Measurements from ENCODE around the gene BAD. TPM values are rescaled to one million over a fixed set of nuclear protein-coding genes. Genes with fewer than 3 reads are reported as not detected.

Gene BAD
- total and polyA plus RNA-seq, 4 donors = 16.0 to 39.5 (median 30.2) TPM

DNA sequence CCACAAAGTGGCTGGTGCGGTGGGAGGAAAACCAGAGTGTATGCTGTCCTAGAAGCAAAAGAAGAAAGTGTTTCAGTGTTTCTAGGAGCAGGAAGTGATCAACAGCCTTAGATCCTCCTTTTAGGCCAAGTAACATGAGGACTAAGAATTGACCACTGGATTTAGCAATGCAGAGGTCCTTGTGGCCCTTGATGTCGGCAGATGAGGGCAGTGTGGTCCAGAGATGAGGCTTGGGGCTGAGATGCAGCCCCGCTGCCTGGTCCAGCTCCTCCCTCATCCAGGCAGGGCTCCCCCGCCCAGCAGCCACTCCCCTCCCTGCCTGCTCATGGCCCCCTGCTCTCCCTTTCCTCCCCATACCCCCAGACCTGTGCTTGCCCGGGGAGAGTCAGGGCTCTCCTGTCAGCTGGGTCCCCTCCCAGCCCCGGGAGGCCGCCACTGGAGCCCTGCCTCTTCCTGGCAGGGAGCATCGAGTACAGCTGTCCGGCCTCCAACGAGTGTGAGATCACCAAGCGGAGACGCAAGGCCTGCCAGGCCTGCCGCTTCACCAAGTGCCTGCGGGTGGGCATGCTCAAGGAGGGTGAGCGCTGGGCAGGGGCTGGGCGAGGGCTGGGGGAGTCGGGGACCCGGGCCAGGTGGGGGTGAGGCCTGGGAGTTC is 29.2 kb upstream of the BAD start:
- H3K27me3 ChIP-seq (ENCODE audit: control insufficient read depth in 4 of 4, insufficient read depth in 4 of 4, low read length in 3 of 4) = no peaks in the 10 kb centered on the region
- no peak overlapping the region for H3K9ac ChIP-seq (ENCODE audit: low read depth in 1 of 2, low read length in 2 of 2)
- no peak overlapping the region for H3K4me3 ChIP-seq (ENCODE audit: low read depth in 1 of 3, low read length in 3 of 3)
- H3K36me3 ChIP-seq (ENCODE audit: control insufficient read depth in 4 of 4, insufficient read depth in 3 of 4, low read depth in 1 of 4, low read length in 3 of 4) = peaks cover 4 to 26% (median 9%) of the 10 kb centered on the region in 4 donors
- DNase-seq (ENCODE audit: low spot score) = no peak
- 81% methylated on average over 18 of the region's 18 CpGs for WGBS
- peaks cover 1 to 52% (median 37%) of the 10 kb centered on the region in 4 donors for H3K4me1 ChIP-seq (ENCODE audit: control insufficient read depth in 4 of 4, insufficient read depth in 4 of 4, low read length in 3 of 4)
- no peak overlapping the region for H3K27ac ChIP-seq (ENCODE audit: low read depth in 1 of 2, low read length in 2 of 2)
- TF ChIP-seq FOXA1 (IDR thresholded peaks at IDR 0.05) (no peak), HNF4A (conservative IDR thresholded peaks at IDR 0.05) (no peak)
- TF ChIP-seq, protein P1, sequence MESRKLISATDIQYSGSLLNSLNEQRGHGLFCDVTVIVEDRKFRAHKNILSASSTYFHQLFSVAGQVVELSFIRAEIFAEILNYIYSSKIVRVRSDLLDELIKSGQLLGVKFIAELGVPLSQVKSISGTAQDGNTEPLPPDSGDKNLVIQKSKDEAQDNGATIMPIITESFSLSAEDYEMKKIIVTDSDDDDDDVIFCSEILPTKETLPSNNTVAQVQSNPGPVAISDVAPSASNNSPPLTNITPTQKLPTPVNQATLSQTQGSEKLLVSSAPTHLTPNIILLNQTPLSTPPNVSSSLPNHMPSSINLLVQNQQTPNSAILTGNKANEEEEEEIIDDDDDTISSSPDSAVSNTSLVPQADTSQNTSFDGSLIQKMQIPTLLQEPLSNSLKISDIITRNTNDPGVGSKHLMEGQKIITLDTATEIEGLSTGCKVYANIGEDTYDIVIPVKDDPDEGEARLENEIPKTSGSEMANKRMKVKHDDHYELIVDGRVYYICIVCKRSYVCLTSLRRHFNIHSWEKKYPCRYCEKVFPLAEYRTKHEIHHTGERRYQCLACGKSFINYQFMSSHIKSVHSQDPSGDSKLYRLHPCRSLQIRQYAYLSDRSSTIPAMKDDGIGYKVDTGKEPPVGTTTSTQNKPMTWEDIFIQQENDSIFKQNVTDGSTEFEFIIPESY (IDR thresholded peaks at IDR 0.05) = no peak
- no peaks in the 10 kb centered on the region for H3K9me3 ChIP-seq (ENCODE audit: control insufficient read depth in 4 of 4, low read length in 3 of 4)

- Histone ChIP-seq H3K9me3 (ENCODE audit: control insufficient read depth in 4 of 4, low read length in 3 of 4) (no peaks in the 10 kb centered on the region), H3K4me3 (ENCODE audit: low read depth in 1 of 3, low read length in 3 of 3) (no peak overlapping the region), H3K27ac (ENCODE audit: low read depth in 1 of 2, low read length in 2 of 2) (no peak overlapping the region), H3K9ac (ENCODE audit: low read depth in 1 of 2, low read length in 2 of 2) (no peak overlapping the region), H3K36me3 (ENCODE audit: control insufficient read depth in 4 of 4, insufficient read depth in 3 of 4, low read depth in 1 of 4, low read length in 3 of 4) (peaks cover 4 to 26% (median 9%) of the 10 kb centered on the region in 4 donors), H3K4me1 (ENCODE audit: control insufficient read depth in 4 of 4, insufficient read depth in 4 of 4, low read length in 3 of 4) (peaks cover 1 to 54% (median 39%) of the 10 kb centered on the region in 4 donors), H3K27me3 (ENCODE audit: control insufficient read depth in 4 of 4, insufficient read depth in 4 of 4, low read length in 3 of 4) (no peaks in the 10 kb centered on the region)
- TF ChIP-seq CTCF (IDR thresholded peaks at IDR 0.05; ENCODE audit: low read depth, low read length, missing input control) (no peak), HNF4G (IDR thresholded peaks at IDR 0.05) (no peak), GABPA (IDR thresholded peaks at IDR 0.05 in 1 of 2, conservative IDR thresholded peaks at IDR 0.05 in 1 of 2) (no peak), TAF1 (conservative IDR thresholded peaks at IDR 0.05) (no peak), FOXA1 (IDR thresholded peaks at IDR 0.05) (no peak), NR2F2 (IDR thresholded peaks at IDR 0.05) (no peak), EGR1 (IDR thresholded peaks at IDR 0.05; ENCODE audit: low read depth in 2 of 2) (no peak), SP1 (IDR thresholded peaks at IDR 0.05) (no peak), YY1 (IDR thresholded peaks at IDR 0.05) (no peak), MAX (IDR thresholded peaks at IDR 0.05) (no peak), HNF4A (conservative IDR thresholded peaks at IDR 0.05) (no peak), RXRA (IDR thresholded peaks at IDR 0.05) (no peak), RAD21 (IDR thresholded peaks at IDR 0.05) (no peak), JUND (IDR thresholded peaks at IDR 0.05) (no peak), FOXA2 (IDR thresholded peaks at IDR 0.05) (no peak)
- TF ChIP-seq, protein P2, sequence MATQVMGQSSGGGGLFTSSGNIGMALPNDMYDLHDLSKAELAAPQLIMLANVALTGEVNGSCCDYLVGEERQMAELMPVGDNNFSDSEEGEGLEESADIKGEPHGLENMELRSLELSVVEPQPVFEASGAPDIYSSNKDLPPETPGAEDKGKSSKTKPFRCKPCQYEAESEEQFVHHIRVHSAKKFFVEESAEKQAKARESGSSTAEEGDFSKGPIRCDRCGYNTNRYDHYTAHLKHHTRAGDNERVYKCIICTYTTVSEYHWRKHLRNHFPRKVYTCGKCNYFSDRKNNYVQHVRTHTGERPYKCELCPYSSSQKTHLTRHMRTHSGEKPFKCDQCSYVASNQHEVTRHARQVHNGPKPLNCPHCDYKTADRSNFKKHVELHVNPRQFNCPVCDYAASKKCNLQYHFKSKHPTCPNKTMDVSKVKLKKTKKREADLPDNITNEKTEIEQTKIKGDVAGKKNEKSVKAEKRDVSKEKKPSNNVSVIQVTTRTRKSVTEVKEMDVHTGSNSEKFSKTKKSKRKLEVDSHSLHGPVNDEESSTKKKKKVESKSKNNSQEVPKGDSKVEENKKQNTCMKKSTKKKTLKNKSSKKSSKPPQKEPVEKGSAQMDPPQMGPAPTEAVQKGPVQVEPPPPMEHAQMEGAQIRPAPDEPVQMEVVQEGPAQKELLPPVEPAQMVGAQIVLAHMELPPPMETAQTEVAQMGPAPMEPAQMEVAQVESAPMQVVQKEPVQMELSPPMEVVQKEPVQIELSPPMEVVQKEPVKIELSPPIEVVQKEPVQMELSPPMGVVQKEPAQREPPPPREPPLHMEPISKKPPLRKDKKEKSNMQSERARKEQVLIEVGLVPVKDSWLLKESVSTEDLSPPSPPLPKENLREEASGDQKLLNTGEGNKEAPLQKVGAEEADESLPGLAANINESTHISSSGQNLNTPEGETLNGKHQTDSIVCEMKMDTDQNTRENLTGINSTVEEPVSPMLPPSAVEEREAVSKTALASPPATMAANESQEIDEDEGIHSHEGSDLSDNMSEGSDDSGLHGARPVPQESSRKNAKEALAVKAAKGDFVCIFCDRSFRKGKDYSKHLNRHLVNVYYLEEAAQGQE (IDR thresholded peaks at IDR 0.05) = no peak
- TF ChIP-seq, protein P3, sequence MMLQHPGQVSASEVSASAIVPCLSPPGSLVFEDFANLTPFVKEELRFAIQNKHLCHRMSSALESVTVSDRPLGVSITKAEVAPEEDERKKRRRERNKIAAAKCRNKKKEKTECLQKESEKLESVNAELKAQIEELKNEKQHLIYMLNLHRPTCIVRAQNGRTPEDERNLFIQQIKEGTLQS (IDR thresholded peaks at IDR 0.05) = no peak
- TF ChIP-seq, protein P1 (IDR thresholded peaks at IDR 0.05) = no peak
- WGBS = 94% methylated on average over 10 of the region's 10 CpGs
- DNase-seq (ENCODE audit: low spot score) = no peak
Measured at GRCh38 chr11:64312947-64313346, 28.5 kb upstream of the BAD start.
